Hepatocyte (in vitro differentiated cells): ENCODE measurements around the gene NCAPH2.

Source experiments
- CTCF ChIP-seq: fragments of 200-600 bp; sonication (generic); IDR thresholded peaks from 2 replicates; pipeline ENCODE4 v1.5.1; 2016; ENCODE audit warnings: antibody characterized with exemption, mild to moderate bottlenecking; ENCODE audit not compliant: poor library complexity
- EZH2 ChIP-seq: fragments of 200-600 bp; sonication (generic); IDR thresholded peaks from 2 replicates; pipeline ENCODE4 v1.6.1; 2016; ENCODE audit warnings: antibody characterized with exemption, mild to moderate bottlenecking, borderline replicate concordance

DNA sequence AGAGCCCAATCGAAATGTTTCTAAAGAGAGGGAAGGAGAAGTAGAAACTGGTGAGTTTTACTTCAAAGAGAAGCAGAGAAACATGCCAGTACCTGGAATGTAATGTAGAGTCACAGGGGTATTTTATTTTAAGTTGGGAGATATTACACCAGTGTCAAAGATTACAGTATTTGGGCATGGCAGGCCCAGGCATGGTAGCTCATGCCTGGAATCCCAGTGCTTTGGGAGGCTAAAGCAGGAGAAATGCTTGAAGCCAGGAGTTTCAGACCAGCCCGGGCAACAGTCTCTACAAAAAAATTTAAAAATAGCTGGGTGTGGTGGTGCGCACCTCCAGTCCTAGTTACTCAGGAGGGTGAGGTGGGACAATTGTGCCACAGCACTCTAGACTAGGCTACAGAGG is 52.0 kb downstream of the NCAPH2 start:
- TF ChIP-seq CTCF, result no peak
- TF ChIP-seq EZH2, result no peak
